ENCODE data around the gene FSCB.

DNA sequence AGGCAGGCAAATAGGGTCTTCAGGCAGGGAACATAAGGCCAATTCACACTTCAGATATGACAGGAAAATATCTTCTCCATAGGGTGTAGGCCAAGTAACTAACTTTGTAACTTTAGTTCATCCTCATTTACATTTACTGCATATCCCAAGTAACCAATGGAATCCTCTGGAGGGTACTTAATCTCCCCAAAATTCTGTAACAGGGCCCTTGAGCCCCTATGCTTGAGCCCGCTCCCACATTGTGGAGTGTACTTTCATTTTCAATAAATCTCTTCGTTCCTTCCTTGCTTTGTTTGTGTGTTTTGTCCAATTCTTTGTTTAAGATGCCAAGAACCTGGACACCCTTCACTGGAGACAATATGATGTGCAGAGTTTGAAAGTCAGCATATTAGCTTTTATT lies 45.3 kb downstream of the FSCB start:
- TF ChIP-seq, protein P1, sequence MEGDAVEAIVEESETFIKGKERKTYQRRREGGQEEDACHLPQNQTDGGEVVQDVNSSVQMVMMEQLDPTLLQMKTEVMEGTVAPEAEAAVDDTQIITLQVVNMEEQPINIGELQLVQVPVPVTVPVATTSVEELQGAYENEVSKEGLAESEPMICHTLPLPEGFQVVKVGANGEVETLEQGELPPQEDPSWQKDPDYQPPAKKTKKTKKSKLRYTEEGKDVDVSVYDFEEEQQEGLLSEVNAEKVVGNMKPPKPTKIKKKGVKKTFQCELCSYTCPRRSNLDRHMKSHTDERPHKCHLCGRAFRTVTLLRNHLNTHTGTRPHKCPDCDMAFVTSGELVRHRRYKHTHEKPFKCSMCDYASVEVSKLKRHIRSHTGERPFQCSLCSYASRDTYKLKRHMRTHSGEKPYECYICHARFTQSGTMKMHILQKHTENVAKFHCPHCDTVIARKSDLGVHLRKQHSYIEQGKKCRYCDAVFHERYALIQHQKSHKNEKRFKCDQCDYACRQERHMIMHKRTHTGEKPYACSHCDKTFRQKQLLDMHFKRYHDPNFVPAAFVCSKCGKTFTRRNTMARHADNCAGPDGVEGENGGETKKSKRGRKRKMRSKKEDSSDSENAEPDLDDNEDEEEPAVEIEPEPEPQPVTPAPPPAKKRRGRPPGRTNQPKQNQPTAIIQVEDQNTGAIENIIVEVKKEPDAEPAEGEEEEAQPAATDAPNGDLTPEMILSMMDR (IDR thresholded peaks at IDR 0.05; ENCODE audit: insufficient read depth, low read depth, low read length), result no peak
- no peak for TF ChIP-seq EZH2 (IDR thresholded peaks at IDR 0.05; ENCODE audit: insufficient read depth, low read length)
